HG03558 (cell line): Measurements from ENCODE around the gene MAP3K7CL.

Experiments
- ATAC-seq: cut with Tn5 transposase; IDR thresholded peaks from one replicate; pipeline ENCODE4 v1.9.1; 2021; ENCODE audit warnings: moderate number of reproducible peaks; ENCODE audit not compliant: unreplicated experiment; ENCODE audit errors: extremely low read depth

MAP3K7CL gene

GRCh38 chr21:29219165-29219770 lies 88.8 kb downstream of the MAP3K7CL start:
- ATAC-seq, result no peak

DNA sequence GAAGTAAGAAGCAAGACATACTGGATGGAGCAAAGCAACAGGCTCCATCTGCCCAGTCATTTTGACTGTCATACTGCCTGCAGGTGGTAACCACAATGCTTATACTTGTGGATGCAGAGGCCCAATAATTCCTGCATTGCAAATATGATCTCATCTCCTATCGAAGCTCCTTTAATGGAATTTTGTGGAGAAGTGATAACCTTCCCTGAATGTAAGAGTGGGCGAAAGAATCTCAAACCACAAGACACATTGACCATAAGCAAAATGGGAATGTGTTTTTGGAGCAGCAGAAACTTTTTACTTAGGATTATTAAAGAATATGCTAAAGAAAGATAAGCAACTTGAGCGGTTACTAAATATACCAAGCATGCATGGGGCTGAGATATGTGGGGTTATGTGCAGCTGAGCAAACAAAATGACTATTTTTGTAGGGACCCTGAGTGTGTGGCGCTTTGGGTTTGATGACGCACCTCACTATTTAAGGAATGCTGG lies 90.9 kb downstream of the MAP3K7CL start:
- no peak for ATAC-seq

DNA sequence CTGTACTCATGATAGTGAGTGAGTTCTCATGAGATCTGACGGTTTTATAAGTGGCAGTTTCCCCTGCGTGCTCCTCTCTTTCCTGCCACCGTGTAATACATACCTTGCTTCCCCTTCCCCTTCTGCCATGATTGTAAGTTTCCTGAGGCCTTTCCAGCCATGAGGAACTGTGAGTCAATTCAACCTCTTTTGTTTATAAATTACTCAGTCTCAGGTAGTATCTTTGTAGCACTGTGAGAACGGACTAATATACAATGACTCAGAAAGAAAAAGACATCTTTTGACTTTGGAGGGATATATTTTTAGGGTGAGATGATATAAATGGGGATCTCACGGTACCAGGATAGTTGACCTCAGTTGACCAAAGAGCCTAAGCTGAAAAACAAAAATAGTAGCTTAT lies 93.6 kb downstream of the MAP3K7CL start:
- no peak for ATAC-seq
